Measurements from ENCODE around the gene FAM117A.

The FAM117A gene

GRCh38 chr17:49716668-49717364 is 47.1 kb downstream of the FAM117A start:
- no peaks in the 10 kb centered on the region for H3K27me3 Mint-ChIP-seq (ENCODE audit: low read depth)
- H3K27ac Mint-ChIP-seq, result peak overlapping the region; percentile 90
- peaks cover 28% of the 10 kb centered on the region for H3K4me1 Mint-ChIP-seq (ENCODE audit: low read depth)
- no peaks in the 10 kb centered on the region for H3K9me3 Mint-ChIP-seq
- H3K4me3 Mint-ChIP-seq, result no peak overlapping the region
- peaks cover 55% of the 10 kb centered on the region for H3K36me3 Mint-ChIP-seq (ENCODE audit: low read depth)

GRCh38 chr17:49715717-49716279 is 48.1 kb downstream of the FAM117A start:
- H3K36me3 Mint-ChIP-seq (ENCODE audit: low read depth), result peaks cover 54% of the 10 kb centered on the region

GRCh38 chr17:49715216-49715615 is 48.7 kb downstream of the FAM117A start:
- peaks cover 28% of the 10 kb centered on the region for H3K4me1 Mint-ChIP-seq (ENCODE audit: low read depth)
- H3K36me3 Mint-ChIP-seq (ENCODE audit: low read depth), result peaks cover 54% of the 10 kb centered on the region
- no peaks in the 10 kb centered on the region for H3K27me3 Mint-ChIP-seq (ENCODE audit: low read depth)
- H3K4me3 Mint-ChIP-seq, result no peak overlapping the region
- no peaks in the 10 kb centered on the region for H3K9me3 Mint-ChIP-seq
- peak overlapping the region; percentile 90 for H3K27ac Mint-ChIP-seq

More at GRCh38 chr17:49715717-49716279, 48.1 kb downstream of the FAM117A start:
- Mint-ChIP-seq H3K4me1 (ENCODE audit: low read depth) (peaks cover 28% of the 10 kb centered on the region), H3K4me3 (peak overlapping the region; percentile 12), H3K9me3 (no peaks in the 10 kb centered on the region), H3K27me3 (ENCODE audit: low read depth) (no peaks in the 10 kb centered on the region), H3K27ac (peak overlapping the region; percentile 90)

GRCh38 chr17:49708515-49709183 is 55.3 kb downstream of the FAM117A start:
- Mint-ChIP-seq H3K27ac (peak overlapping the region; percentile 98), H3K4me1 (ENCODE audit: low read depth) (peaks cover 30% of the 10 kb centered on the region), H3K4me3 (peak overlapping the region; percentile 95), H3K9me3 (no peaks in the 10 kb centered on the region), H3K36me3 (ENCODE audit: low read depth) (peaks cover 34% of the 10 kb centered on the region), H3K27me3 (ENCODE audit: low read depth) (no peaks in the 10 kb centered on the region)

GRCh38 chr17:49707608-49708514 is 56.1 kb downstream of the FAM117A start, which contains the start of gene SLC35B1:
Gene SLC35B1 (minus strand): TSS chr17:49707964. CDS start chr17:49707833, 131 bp downstream.
- Mint-ChIP-seq H3K9me3 (no peaks in the 10 kb centered on the region), H3K27ac (peak within 1 kb of the TSS; percentile 98), H3K27me3 (ENCODE audit: low read depth) (no peaks in the 10 kb centered on the region), H3K4me1 (ENCODE audit: low read depth) (peaks cover 30% of the 10 kb centered on the region), H3K36me3 (ENCODE audit: low read depth) (peaks cover 36% of the 10 kb centered on the region), H3K4me3 (peak within 1 kb of the TSS; percentile 95)

GRCh38 chr17:49707246-49707607 is 56.7 kb downstream of the FAM117A start:
- H3K36me3 Mint-ChIP-seq (ENCODE audit: low read depth), result peaks cover 36% of the 10 kb centered on the region
- H3K27ac Mint-ChIP-seq, result peak overlapping the region; percentile 98
- H3K4me1 Mint-ChIP-seq (ENCODE audit: low read depth), result peaks cover 30% of the 10 kb centered on the region
- H3K27me3 Mint-ChIP-seq (ENCODE audit: low read depth), result no peaks in the 10 kb centered on the region
- H3K9me3 Mint-ChIP-seq, result no peaks in the 10 kb centered on the region
- peak overlapping the region; percentile 95 for H3K4me3 Mint-ChIP-seq

- Mint-ChIP-seq H3K4me1 (ENCODE audit: low read depth) (peaks cover 30% of the 10 kb centered on the region), H3K4me3 (peak overlapping the region; percentile 43), H3K36me3 (ENCODE audit: low read depth) (peaks cover 39% of the 10 kb centered on the region), H3K9me3 (no peaks in the 10 kb centered on the region), H3K27ac (peak overlapping the region; percentile 52), H3K27me3 (ENCODE audit: low read depth) (no peaks in the 10 kb centered on the region)
These were observed 58.7 kb downstream of the FAM117A start for GRCh38 chr17:49705254-49705653.

- no peak overlapping the region for H3K4me3 Mint-ChIP-seq
- H3K4me1 Mint-ChIP-seq (ENCODE audit: low read depth), result peaks cover 19% of the 10 kb centered on the region
- H3K36me3 Mint-ChIP-seq (ENCODE audit: low read depth), result peaks cover 46% of the 10 kb centered on the region
- no peak overlapping the region for H3K27ac Mint-ChIP-seq
- no peaks in the 10 kb centered on the region for H3K27me3 Mint-ChIP-seq (ENCODE audit: low read depth)
- H3K9me3 Mint-ChIP-seq, result no peaks in the 10 kb centered on the region
These were observed 60.2 kb downstream of the FAM117A start for GRCh38 chr17:49703557-49704277.

GRCh38 chr17:49700960-49701359 is 63.0 kb downstream of the FAM117A start:
- H3K9me3 Mint-ChIP-seq, result no peaks in the 10 kb centered on the region
- H3K36me3 Mint-ChIP-seq (ENCODE audit: low read depth), result peaks cover 36% of the 10 kb centered on the region
- peaks cover 12% of the 10 kb centered on the region for H3K4me1 Mint-ChIP-seq (ENCODE audit: low read depth)
- H3K27ac Mint-ChIP-seq, result no peak overlapping the region
- no peak overlapping the region for H3K4me3 Mint-ChIP-seq
- no peaks in the 10 kb centered on the region for H3K27me3 Mint-ChIP-seq (ENCODE audit: low read depth)

GRCh38 chr17:49699966-49700575 is 63.9 kb downstream of the FAM117A start:
- H3K27ac Mint-ChIP-seq, result no peak overlapping the region
- no peaks in the 10 kb centered on the region for H3K9me3 Mint-ChIP-seq
- H3K4me3 Mint-ChIP-seq, result no peak overlapping the region
- peaks cover 19% of the 10 kb centered on the region for H3K4me1 Mint-ChIP-seq (ENCODE audit: low read depth)
- peaks cover 31% of the 10 kb centered on the region for H3K36me3 Mint-ChIP-seq (ENCODE audit: low read depth)
- H3K27me3 Mint-ChIP-seq (ENCODE audit: low read depth), result no peaks in the 10 kb centered on the region

- Mint-ChIP-seq H3K4me1 (ENCODE audit: low read depth) (peaks cover 24% of the 10 kb centered on the region), H3K36me3 (ENCODE audit: low read depth) (peaks cover 21% of the 10 kb centered on the region), H3K4me3 (no peak overlapping the region), H3K27ac (no peak overlapping the region), H3K9me3 (no peaks in the 10 kb centered on the region), H3K27me3 (ENCODE audit: low read depth) (no peaks in the 10 kb centered on the region)
These were observed 65.9 kb downstream of the FAM117A start for GRCh38 chr17:49698005-49698404.

- H3K27ac Mint-ChIP-seq, result peak overlapping the region; percentile 87
- no peaks in the 10 kb centered on the region for H3K9me3 Mint-ChIP-seq
- H3K4me1 Mint-ChIP-seq (ENCODE audit: low read depth), result peaks cover 24% of the 10 kb centered on the region
- H3K36me3 Mint-ChIP-seq (ENCODE audit: low read depth), result peaks cover 18% of the 10 kb centered on the region
- no peaks in the 10 kb centered on the region for H3K27me3 Mint-ChIP-seq (ENCODE audit: low read depth)
- peak overlapping the region; percentile 51 for H3K4me3 Mint-ChIP-seq
These were observed 67.6 kb downstream of the FAM117A start for GRCh38 chr17:49696233-49696761.

- Mint-ChIP-seq H3K27me3 (ENCODE audit: low read depth) (no peaks in the 10 kb centered on the region), H3K27ac (peak overlapping the region; percentile 87), H3K9me3 (no peaks in the 10 kb centered on the region), H3K4me3 (peak overlapping the region; percentile 51), H3K4me1 (ENCODE audit: low read depth) (peaks cover 26% of the 10 kb centered on the region), H3K36me3 (ENCODE audit: low read depth) (peaks cover 12% of the 10 kb centered on the region)
These were observed 68.2 kb downstream of the FAM117A start for GRCh38 chr17:49695698-49696232.
